GM23248 (cell line): Measurements from ENCODE around the gene SHC1.

ENCODE experiments used
- EZH2 ChIP-seq: fragments of 200-600 bp; sonication (generic); IDR thresholded peaks from 2 replicates; pipeline ENCODE4 v1.6.1; 2018; ENCODE audit warnings: antibody characterized with exemption, mild to moderate bottlenecking; ENCODE audit not compliant: insufficient read depth, poor library complexity, severe bottlenecking
- EZH2phosphoT487 ChIP-seq: fragments of 200-600 bp; sonication (generic); IDR thresholded peaks from 2 replicates; pipeline ENCODE4 v1.6.1; 2018; ENCODE audit warnings: antibody characterized with exemption, moderate library complexity, mild to moderate bottlenecking, low read depth; ENCODE audit not compliant: insufficient read depth

DNA sequence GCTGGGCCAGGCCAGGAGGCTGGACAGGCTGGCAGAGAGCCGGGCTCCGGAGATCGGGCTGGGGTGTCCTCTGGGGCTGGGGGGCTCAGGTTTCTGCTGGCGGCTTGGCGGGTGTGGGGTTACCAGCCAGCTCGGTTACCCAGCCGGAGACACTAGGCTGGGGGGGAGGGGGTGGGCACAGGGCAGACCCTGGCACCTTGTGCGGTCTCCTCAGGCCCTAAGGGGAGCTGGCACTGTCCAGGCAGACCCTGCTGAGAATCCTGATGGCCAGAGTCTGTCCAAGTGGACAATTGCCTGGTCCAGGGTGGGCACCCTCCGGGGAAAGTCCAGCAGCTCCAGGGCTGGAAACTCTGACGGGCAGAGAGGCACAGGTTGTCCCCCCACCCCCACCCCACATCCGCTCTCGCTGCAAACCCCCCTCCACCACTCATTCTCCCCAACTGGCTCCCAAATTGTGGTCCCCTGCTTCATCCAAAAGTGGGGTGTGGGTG lies 38.7 kb upstream of the SHC1 start:
- no peak for TF ChIP-seq EZH2phosphoT487
- no peak for TF ChIP-seq EZH2
